Choroid plexus epithelial cell (primary cell): ENCODE data around the gene FCN1.
A peak's percentile ranks its signal among the peaks of the same experiment; 100 is the strongest.

Source experiments
- DNase-seq: peaks from one replicate; pipeline ENCODE4 v3.0.0-alpha.2; 2010; ENCODE audit warnings: low read depth
- H3K4me3 ChIP-seq: 2 replicates; pipeline ENCODE4 v1.5.1; 2011; ENCODE audit warnings: low read depth, mild to moderate bottlenecking, control low read depth, low read length, moderate library complexity
- TF ChIP-seq, protein P1 (sequence below): conservative IDR thresholded peaks from 2 replicates; pipeline ENCODE4 v1.5.1; 2011; ENCODE audit warnings: low read depth, mild to moderate bottlenecking, control low read depth, inconsistent platforms, low read length, moderate library complexity

The FCN1 gene

DNA sequence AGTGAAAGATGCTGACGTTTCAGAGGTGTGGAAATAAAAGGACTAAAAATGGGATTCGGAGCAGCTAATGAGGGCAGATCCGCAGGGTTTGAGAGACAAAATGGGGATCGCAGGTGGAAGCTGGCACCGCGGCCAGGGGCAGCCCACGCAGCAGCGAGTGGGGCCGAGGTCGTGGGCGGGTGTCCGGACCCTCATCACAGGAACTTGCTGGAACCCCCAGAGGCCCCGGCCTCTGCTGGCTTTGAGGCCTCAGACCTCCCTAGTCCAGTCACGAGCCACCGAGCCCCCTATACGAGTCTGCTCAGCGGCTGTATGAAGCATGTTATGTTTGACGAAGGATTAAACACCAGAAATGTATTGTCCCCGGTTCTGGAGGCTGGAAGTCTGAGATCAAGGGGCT, 45.8 kb upstream of the FCN1 start:
- no peak for DNase-seq
- TF ChIP-seq, protein P1, sequence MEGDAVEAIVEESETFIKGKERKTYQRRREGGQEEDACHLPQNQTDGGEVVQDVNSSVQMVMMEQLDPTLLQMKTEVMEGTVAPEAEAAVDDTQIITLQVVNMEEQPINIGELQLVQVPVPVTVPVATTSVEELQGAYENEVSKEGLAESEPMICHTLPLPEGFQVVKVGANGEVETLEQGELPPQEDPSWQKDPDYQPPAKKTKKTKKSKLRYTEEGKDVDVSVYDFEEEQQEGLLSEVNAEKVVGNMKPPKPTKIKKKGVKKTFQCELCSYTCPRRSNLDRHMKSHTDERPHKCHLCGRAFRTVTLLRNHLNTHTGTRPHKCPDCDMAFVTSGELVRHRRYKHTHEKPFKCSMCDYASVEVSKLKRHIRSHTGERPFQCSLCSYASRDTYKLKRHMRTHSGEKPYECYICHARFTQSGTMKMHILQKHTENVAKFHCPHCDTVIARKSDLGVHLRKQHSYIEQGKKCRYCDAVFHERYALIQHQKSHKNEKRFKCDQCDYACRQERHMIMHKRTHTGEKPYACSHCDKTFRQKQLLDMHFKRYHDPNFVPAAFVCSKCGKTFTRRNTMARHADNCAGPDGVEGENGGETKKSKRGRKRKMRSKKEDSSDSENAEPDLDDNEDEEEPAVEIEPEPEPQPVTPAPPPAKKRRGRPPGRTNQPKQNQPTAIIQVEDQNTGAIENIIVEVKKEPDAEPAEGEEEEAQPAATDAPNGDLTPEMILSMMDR = no peak
- H3K4me3 ChIP-seq = no peak overlapping the region

DNA sequence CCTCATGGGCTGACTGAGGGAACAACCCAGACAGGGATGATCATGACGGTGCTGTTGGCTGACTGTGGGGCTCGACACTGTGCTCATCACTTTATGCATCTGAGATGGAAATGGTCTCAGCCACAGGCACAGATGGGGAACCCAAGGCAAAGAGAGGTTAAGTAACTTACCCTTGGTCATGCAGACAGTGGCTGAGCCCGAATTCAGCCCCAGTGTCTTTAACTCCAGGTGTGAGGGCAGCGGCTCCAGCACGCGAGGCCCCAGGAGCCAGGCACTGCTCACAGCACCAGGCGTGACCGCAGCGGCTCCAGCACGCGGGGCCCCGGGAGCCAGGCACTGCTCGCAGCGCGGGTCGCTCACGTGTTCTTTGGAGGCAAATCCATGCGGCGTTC, 45.3 kb upstream of the FCN1 start:
- DNase-seq = no peak
- no peak overlapping the region for H3K4me3 ChIP-seq
- TF ChIP-seq, protein P1 = no peak

DNA sequence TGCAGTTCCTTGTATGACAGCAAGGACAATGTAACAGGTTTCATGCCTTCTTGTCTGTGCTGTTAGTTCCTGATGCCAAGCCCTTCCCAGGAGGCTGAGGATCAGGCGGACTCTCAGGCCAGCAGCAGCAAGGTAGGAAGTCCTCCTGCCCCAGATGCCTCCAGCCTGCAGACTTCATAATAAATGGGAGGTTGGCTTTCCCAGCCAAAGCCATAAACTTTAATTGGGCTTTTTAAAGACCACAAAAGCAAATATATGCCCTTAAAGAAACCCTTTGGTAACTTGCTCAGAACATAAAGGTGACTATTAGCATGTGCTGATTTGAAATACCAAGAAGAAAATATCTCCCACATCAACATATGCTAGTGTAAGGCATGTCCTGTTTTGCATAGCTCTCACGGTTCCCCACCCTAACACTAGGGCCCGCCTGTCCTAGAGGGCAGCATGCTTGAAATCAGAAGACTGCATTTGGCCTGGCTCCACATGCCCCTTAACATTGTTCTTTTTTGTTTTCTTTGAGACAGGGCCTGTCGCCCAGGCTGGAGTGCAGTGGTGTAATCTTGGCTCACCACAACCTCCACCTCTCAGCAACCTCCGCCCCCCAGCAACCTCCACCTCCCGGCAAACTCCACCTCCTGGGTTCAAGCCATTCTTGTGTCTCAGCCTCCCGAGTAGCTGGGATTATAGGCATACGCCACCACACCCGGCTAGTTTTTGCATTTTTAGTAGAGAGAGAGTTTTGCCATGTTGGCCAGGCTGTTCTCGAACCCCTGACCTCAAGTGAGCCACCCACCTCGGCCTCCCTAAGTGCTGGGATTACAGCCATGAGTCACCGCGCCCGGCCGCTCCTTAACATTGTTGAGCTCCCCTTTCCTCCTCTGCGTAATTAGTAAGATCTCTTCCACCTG, 44.6 kb upstream of the FCN1 start:
- TF ChIP-seq, protein P1 = no peak
- H3K4me3 ChIP-seq = no peak overlapping the region
- DNase-seq = peak; percentile 14

DNA sequence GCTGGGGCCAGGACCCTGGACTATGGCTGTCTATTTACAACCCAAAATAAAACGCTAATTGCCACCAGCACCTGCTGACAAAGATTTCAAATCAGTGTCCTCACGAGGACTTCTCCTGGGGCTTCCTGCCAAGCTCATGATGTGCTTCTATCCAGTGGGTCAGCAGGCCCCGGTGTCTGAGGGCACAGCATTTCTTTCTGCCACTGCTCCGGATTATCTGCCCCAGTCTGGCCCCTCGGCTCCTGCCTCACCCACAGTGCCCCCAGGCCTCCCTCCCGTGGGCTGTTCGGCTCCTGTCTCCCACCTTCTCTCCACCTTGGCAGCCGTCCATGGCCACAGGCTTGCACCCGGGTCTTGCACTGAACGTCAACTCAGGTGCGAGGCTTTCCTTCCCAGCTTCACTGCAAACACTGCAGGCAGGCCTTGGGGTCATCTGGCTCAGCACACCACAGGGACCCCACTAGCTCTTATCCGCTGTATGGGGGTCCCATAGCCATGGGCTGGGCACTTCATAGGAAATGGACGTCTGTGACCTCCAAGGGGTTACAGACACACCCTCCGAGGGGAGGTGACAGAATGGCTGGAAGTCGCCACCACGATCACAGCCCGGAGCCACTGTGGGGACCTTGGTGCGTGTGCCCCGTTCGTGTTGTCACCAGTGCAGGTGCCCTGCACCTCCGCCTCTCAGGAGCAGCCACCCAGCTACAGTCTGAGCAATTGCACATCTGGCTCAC, 43.8 kb upstream of the FCN1 start:
- TF ChIP-seq, protein P1 = no peak
- no peak for DNase-seq
- no peak overlapping the region for H3K4me3 ChIP-seq

DNA sequence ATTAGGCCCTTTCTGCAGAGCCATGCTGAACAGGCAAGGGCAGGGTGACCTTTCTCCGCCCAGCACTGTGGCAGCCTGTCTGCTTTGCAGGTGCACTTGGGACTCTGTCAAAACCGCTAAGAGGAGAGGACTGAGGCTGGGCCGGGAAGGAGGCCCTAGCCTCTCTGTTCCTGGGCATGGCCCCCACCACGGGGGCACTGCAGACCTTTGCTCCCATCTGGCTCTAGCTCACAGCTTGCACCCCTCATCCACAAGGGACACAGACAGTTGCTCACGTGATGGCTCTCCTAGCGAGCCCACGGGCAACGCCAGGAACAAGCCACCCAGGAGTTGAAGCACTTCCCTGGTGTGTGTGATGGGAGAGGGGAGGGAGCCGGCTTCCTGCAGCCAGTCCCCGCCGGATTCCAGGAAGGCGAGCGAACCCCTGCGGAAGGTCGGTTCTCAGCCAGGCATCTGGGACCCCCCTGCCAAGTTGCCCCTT, 43.0 kb upstream of the FCN1 start:
- DNase-seq = no peak
- TF ChIP-seq, protein P1 = no peak
- no peak overlapping the region for H3K4me3 ChIP-seq

DNA sequence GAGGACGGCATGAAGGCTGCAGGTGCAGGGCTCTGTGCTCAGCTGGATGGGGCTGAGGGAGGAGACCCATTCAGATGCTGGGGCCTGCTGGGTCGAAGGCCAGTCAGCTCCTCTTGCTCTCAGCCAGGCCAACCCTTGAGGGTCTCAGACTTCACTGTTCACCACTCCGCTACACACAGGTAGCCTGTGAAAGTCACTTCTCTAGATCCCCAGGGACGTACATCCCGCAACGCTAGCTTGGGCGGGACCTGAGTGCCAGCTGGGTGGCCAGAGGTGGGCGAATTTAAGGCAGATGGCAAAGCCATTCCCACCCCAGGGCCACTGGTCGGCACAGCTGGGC, 42.2 kb upstream of the FCN1 start:
- TF ChIP-seq, protein P1 = no peak
- DNase-seq = no peak
- no peak overlapping the region for H3K4me3 ChIP-seq
